Measurements from ENCODE around the gene CD2AP. TPM values are rescaled to one million over a fixed set of nuclear protein-coding genes. Genes with fewer than 3 reads are reported as not detected.

CD2AP gene
- total RNA-seq, 1 donor from 2014 or later = 47.8 TPM

GRCh38 chr6:47520282-47520681, 42.7 kb downstream of the CD2AP start:
- no peak for TF ChIP-seq CTCF (IDR thresholded peaks at IDR 0.05; ENCODE audit: insufficient read depth, low read length, poor library complexity, severe bottlenecking)
- Histone ChIP-seq H3K27me3 (ENCODE audit: control insufficient read depth, insufficient read depth, low read length) (no peaks in the 10 kb centered on the region), H3K36me3 (ENCODE audit: control insufficient read depth, insufficient read depth, low read length) (no peaks in the 10 kb centered on the region), H3K4me3 (ENCODE audit: low read depth, low read length) (no peak overlapping the region)
- DNase-seq (ENCODE audit: low read depth) = no peak

- DNase-seq (ENCODE audit: low read depth) = no peak
- Histone ChIP-seq H3K36me3 (ENCODE audit: control insufficient read depth, insufficient read depth, low read length) (no peaks in the 10 kb centered on the region), H3K27me3 (ENCODE audit: control insufficient read depth, insufficient read depth, low read length) (no peaks in the 10 kb centered on the region), H3K4me3 (ENCODE audit: low read depth, low read length) (no peak overlapping the region)
- no peak for TF ChIP-seq CTCF (IDR thresholded peaks at IDR 0.05; ENCODE audit: insufficient read depth, low read length, poor library complexity, severe bottlenecking)
Measured at GRCh38 chr6:47521961-47522360, 44.4 kb downstream of the CD2AP start.

GRCh38 chr6:47524136-47524845, 46.7 kb downstream of the CD2AP start:
- H3K4me3 ChIP-seq (ENCODE audit: low read depth, low read length) = no peak overlapping the region
- H3K36me3 ChIP-seq (ENCODE audit: control insufficient read depth, insufficient read depth, low read length) = no peaks in the 10 kb centered on the region
- no peak for DNase-seq (ENCODE audit: low read depth)
- H3K27me3 ChIP-seq (ENCODE audit: control insufficient read depth, insufficient read depth, low read length) = no peaks in the 10 kb centered on the region
- TF ChIP-seq CTCF (IDR thresholded peaks at IDR 0.05; ENCODE audit: insufficient read depth, low read length, poor library complexity, severe bottlenecking) = no peak

GRCh38 chr6:47525330-47526057, 47.9 kb downstream of the CD2AP start:
- no peak overlapping the region for H3K4me3 ChIP-seq (ENCODE audit: low read depth, low read length)
- H3K27me3 ChIP-seq (ENCODE audit: control insufficient read depth, insufficient read depth, low read length) = no peaks in the 10 kb centered on the region
- DNase-seq (ENCODE audit: low read depth) = no peak
- no peaks in the 10 kb centered on the region for H3K36me3 ChIP-seq (ENCODE audit: control insufficient read depth, insufficient read depth, low read length)
- TF ChIP-seq CTCF (IDR thresholded peaks at IDR 0.05; ENCODE audit: insufficient read depth, low read length, poor library complexity, severe bottlenecking) = no peak

- no peak for TF ChIP-seq CTCF (IDR thresholded peaks at IDR 0.05; ENCODE audit: insufficient read depth, low read length, poor library complexity, severe bottlenecking)
- H3K27me3 ChIP-seq (ENCODE audit: control insufficient read depth, insufficient read depth, low read length) = no peaks in the 10 kb centered on the region
- no peak for DNase-seq (ENCODE audit: low read depth)
- no peak overlapping the region for H3K4me3 ChIP-seq (ENCODE audit: low read depth, low read length)
- no peaks in the 10 kb centered on the region for H3K36me3 ChIP-seq (ENCODE audit: control insufficient read depth, insufficient read depth, low read length)
Measured at GRCh38 chr6:47527274-47527673, 49.7 kb downstream of the CD2AP start.
